Mesendoderm (in vitro differentiated cells): ENCODE measurements around the gene MT4. TPM values are rescaled to one million over a fixed set of nuclear protein-coding genes. Genes with fewer than 3 reads are reported as not detected.
A peak's percentile ranks its signal among the peaks of the same experiment; 100 is the strongest.

Source experiments
- DNase-seq: peaks from one replicate; pipeline ENCODE4 v3.0.0; 2013
- H2AK5ac ChIP-seq: 2 replicates; pipeline ENCODE4 v1.6.1; 2013; ENCODE audit warnings: low read length, inconsistent platforms
- H2BK120ac ChIP-seq: 2 replicates; pipeline ENCODE4 v1.6.1; 2013; ENCODE audit warnings: low read depth, mild to moderate bottlenecking, low read length, moderate library complexity, mixed read lengths
- H2BK15ac ChIP-seq: replicated peaks from 2 replicates; pipeline ENCODE4 v1.6.1; 2013; ENCODE audit warnings: low read depth, mild to moderate bottlenecking, moderate library complexity
- H2BK5ac ChIP-seq: 2 replicates; pipeline ENCODE4 v1.6.1; 2013; ENCODE audit warnings: low read length, inconsistent platforms
- H3K18ac ChIP-seq: 2 replicates; pipeline ENCODE4 v1.6.1; 2013; ENCODE audit warnings: mild to moderate bottlenecking, low read length, mixed read lengths
- H3K23ac ChIP-seq: one replicate; pipeline ENCODE4 v1.6.1; 2013; ENCODE audit warnings: low read length
- H3K27ac ChIP-seq: 2 replicates; pipeline ENCODE4 v1.5.1; 2013; ENCODE audit warnings: low read depth, mild to moderate bottlenecking, inconsistent platforms, low read length, moderate library complexity
- H3K27me3 ChIP-seq: 2 replicates; pipeline ENCODE4 v1.6.1; 2013; ENCODE audit warnings: low read length, control low read depth, mild to moderate bottlenecking, inconsistent platforms; ENCODE audit not compliant: insufficient read depth, poor library complexity
- H3K36me3 ChIP-seq: 2 replicates; pipeline ENCODE4 v1.6.1; 2013; ENCODE audit warnings: low read length, inconsistent platforms; ENCODE audit not compliant: control insufficient read depth, insufficient read depth
- H3K4ac ChIP-seq: one replicate; pipeline ENCODE4 v1.6.1; 2013; ENCODE audit warnings: low read depth, mild to moderate bottlenecking, low read length, moderate library complexity
- H3K4me1 ChIP-seq: 2 replicates; pipeline ENCODE4 v1.6.1; 2013; ENCODE audit warnings: low read depth, low read length, inconsistent platforms; ENCODE audit not compliant: control insufficient read depth
- H3K4me2 ChIP-seq: 2 replicates; pipeline ENCODE4 v1.6.1; 2013; ENCODE audit warnings: low read length
- H3K4me3 ChIP-seq: 2 replicates; pipeline ENCODE4 v1.5.1; 2013; ENCODE audit warnings: mild to moderate bottlenecking, low read length
- H3K56ac ChIP-seq: one replicate; pipeline ENCODE4 v1.6.1; 2013; ENCODE audit warnings: low read length
- H3K79me1 ChIP-seq: 2 replicates; pipeline ENCODE4 v1.6.1; 2013; ENCODE audit warnings: low read length, inconsistent platforms
- H3K79me2 ChIP-seq: 2 replicates; pipeline ENCODE4 v1.6.1; 2013; ENCODE audit warnings: mild to moderate bottlenecking, low read length; ENCODE audit not compliant: control insufficient read depth, insufficient read depth
- H3K9ac ChIP-seq: 2 replicates; pipeline ENCODE4 v1.6.1; 2013; ENCODE audit warnings: low read length, inconsistent platforms
- H4K5ac ChIP-seq: one replicate; pipeline ENCODE4 v1.6.1; 2013; ENCODE audit warnings: low read length
- H4K8ac ChIP-seq: one replicate; pipeline ENCODE4 v1.6.1; 2013; ENCODE audit warnings: low read depth, mild to moderate bottlenecking, control low read depth, low read length, moderate library complexity
- WGBS: extraction: QIAGEN DNeasy Blood & Tissue Kit; methylation state at CpG from one replicate; pipeline ENCODE4 v1.1.7; 2013; ENCODE audit warnings: low lambda C conversion rate, missing lambda C conversion rate; ENCODE audit not compliant: insufficient coverage; ENCODE audit errors: extremely low coverage; 5-methylcytosine and 5-hydroxymethylcytosine counted together
- polyA plus RNA-seq, 2 experiments: library from polyadenylated mRNA; stranded (reverse); fragments of 200-250 nt; gene quantifications; one replicate each; pipeline ENCODE4 v1.2.3, GENCODE V29; 2013

Gene MT4
- not detected for polyA plus RNA-seq (2013, experiment 1 of 2)
- polyA plus RNA-seq (2013, experiment 2 of 2): not detected

DNA sequence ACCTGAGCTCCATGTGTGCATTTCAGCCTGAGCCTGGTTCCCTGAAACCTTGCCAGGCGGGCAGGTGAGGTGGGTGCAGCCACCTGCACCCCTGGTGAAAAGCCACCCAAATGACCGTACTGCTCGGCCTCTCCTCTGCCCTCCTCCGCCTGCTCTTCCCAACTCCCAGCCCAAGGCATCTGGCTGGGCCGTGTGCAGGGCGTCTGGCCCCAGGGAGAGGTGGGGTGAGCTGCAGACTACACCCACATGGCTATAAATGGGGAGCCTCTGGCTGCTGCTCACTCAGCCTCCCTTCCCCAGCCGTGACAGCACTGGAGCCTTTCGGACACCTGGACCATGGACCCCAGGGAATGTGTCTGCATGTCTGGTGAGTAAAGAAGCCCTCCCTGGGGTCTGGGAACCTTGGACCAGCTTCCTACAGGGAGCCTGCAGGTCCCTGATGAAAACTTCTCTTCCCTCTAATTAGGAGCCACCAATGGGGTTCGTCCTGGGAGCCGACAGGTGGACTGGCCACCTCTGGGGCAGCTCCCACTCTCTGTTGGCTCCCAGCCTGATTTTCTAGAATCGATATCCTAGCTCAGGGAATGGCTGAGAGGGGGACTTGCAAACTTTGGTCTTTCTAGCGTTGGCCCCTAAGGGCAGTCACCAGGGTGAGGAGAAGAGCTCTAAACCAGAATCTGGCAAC lies at the start of gene MT4:
TSS of gene MT4 (plus strand) at position 281 of the 685 bp plus-strand sequence. CDS start at position 337, 56 bp downstream.
- no peak within 1 kb of the TSS for H3K56ac ChIP-seq
- H3K79me1 ChIP-seq: no peaks in the 10 kb centered on the region
- no peaks in the 10 kb centered on the region for H3K4me1 ChIP-seq
- H3K4ac ChIP-seq: no peak within 1 kb of the TSS
- no peak for DNase-seq
- no peaks in the 10 kb centered on the region for H3K36me3 ChIP-seq
- no peak within 1 kb of the TSS for H3K27ac ChIP-seq
- H2AK5ac ChIP-seq: no peak within 1 kb of the TSS
- H3K23ac ChIP-seq: no peak within 1 kb of the TSS
- H3K18ac ChIP-seq: no peak within 1 kb of the TSS
- no peak within 1 kb of the TSS for H3K9ac ChIP-seq
- no peak within 1 kb of the TSS for H3K4me3 ChIP-seq
- H4K5ac ChIP-seq: no peak within 1 kb of the TSS
- no peak within 1 kb of the TSS for H2BK120ac ChIP-seq
- WGBS: no CpG with 5 or more reads among the region's 12 CpGs
- H4K8ac ChIP-seq: no peak within 1 kb of the TSS
- H3K27me3 ChIP-seq: no peaks in the 10 kb centered on the region
- no peak within 1 kb of the TSS for H2BK15ac ChIP-seq
- H2BK5ac ChIP-seq: no peak within 1 kb of the TSS
- H3K4me2 ChIP-seq: no peak within 1 kb of the TSS
- no peaks in the 10 kb centered on the region for H3K79me2 ChIP-seq

DNA sequence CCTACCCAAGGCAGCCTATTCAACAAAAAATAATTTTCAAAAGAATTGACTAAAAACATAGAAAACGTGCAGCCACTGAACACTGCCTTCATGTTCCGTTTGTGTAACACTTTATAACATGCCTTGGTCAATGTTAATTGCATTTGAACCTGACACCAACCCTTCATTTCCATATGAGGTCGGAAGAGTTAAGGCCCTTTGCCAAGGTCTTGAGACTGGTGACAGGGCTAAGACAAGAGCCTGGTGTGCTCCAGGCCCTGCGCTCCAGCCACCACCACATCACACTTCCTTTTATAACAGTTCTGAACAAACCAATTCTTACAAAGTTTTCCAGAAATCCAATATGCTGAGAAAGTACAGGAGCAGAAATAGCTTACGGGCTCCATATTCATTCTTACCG lies 49.2 kb upstream of the MT4 start:
- Histone ChIP-seq H3K56ac (no peak overlapping the region), H3K79me2 (no peaks in the 10 kb centered on the region), H2BK120ac (no peak overlapping the region), H3K36me3 (no peaks in the 10 kb centered on the region), H3K27me3 (no peaks in the 10 kb centered on the region), H3K23ac (no peak overlapping the region), H3K27ac (no peak overlapping the region), H3K4ac (no peak overlapping the region), H3K4me3 (no peak overlapping the region), H3K4me2 (no peak overlapping the region), H3K18ac (no peak overlapping the region), H2AK5ac (no peak overlapping the region), H4K5ac (no peak overlapping the region), H3K4me1 (no peaks in the 10 kb centered on the region), H2BK15ac (no peak overlapping the region), H3K9ac (no peak overlapping the region), H4K8ac (no peak overlapping the region), H2BK5ac (no peak overlapping the region), H3K79me1 (no peaks in the 10 kb centered on the region)
- no peak for DNase-seq
- no CpG with 5 or more reads among the region's 6 CpGs for WGBS

DNA sequence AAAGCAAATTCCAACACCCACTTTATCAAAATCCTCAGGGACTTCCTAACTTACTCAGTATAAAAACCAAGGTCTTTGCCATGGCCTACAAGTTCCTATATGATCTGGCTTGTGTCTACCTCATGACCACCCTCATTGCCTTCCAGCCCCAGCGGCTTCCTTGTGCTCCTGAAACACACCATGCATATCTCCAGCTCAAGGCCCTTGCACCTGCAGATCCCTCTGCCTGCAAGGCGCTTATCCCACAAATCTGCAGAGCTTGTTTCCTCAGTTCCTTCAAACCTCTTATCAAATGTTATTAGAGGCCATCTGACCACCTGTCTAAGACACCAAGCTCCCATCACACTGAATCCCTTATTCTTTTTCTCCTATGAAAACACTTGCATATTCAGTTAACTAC lies 47.7 kb upstream of the MT4 start:
- no peaks in the 10 kb centered on the region for H3K79me2 ChIP-seq
- H3K4me2 ChIP-seq: no peak overlapping the region
- H2AK5ac ChIP-seq: no peak overlapping the region
- H3K36me3 ChIP-seq: no peaks in the 10 kb centered on the region
- DNase-seq: no peak
- no peak overlapping the region for H3K9ac ChIP-seq
- no peak overlapping the region for H3K56ac ChIP-seq
- no peaks in the 10 kb centered on the region for H3K27me3 ChIP-seq
- no peak overlapping the region for H3K23ac ChIP-seq
- no peak overlapping the region for H3K4me3 ChIP-seq
- H3K4me1 ChIP-seq: no peaks in the 10 kb centered on the region
- H3K4ac ChIP-seq: no peak overlapping the region
- WGBS: no CpG with 5 or more reads among the region's 2 CpGs
- H2BK5ac ChIP-seq: no peak overlapping the region
- H3K27ac ChIP-seq: no peak overlapping the region
- no peak overlapping the region for H3K18ac ChIP-seq
- no peak overlapping the region for H2BK120ac ChIP-seq
- no peak overlapping the region for H4K5ac ChIP-seq
- H4K8ac ChIP-seq: no peak overlapping the region
- H2BK15ac ChIP-seq: no peak overlapping the region
- no peaks in the 10 kb centered on the region for H3K79me1 ChIP-seq

DNA sequence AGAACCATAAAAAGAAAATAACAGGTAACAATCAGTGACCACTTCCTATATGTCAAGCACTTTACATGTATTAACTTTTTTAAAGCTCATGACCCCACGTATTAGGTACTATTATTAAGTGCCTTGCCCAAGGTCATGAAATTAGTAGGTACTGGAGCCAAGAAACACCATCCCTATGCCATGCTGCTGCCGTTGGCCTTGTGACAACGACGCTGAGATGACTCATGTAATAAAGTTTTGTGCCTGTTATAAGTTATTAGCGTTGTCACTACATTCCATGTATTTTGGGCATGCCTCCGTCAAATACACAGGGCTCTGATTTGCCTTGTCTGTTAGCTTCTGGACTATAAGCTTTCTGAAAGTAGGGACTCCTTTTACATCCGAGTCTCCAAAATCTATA lies 46.4 kb upstream of the MT4 start:
- no peak overlapping the region for H3K56ac ChIP-seq
- no peak overlapping the region for H3K23ac ChIP-seq
- H2BK15ac ChIP-seq: no peak overlapping the region
- H3K36me3 ChIP-seq: no peaks in the 10 kb centered on the region
- H3K27ac ChIP-seq: no peak overlapping the region
- H3K4me2 ChIP-seq: no peak overlapping the region
- H3K79me2 ChIP-seq: no peaks in the 10 kb centered on the region
- DNase-seq: no peak
- no peak overlapping the region for H3K4ac ChIP-seq
- no peak overlapping the region for H2BK120ac ChIP-seq
- H3K4me3 ChIP-seq: no peak overlapping the region
- H3K4me1 ChIP-seq: no peaks in the 10 kb centered on the region
- no peak overlapping the region for H4K8ac ChIP-seq
- H3K27me3 ChIP-seq: no peaks in the 10 kb centered on the region
- no peak overlapping the region for H2BK5ac ChIP-seq
- H2AK5ac ChIP-seq: no peak overlapping the region
- H3K9ac ChIP-seq: no peak overlapping the region
- no CpG with 5 or more reads among the region's 7 CpGs for WGBS
- no peak overlapping the region for H4K5ac ChIP-seq
- no peak overlapping the region for H3K18ac ChIP-seq
- no peaks in the 10 kb centered on the region for H3K79me1 ChIP-seq

DNA sequence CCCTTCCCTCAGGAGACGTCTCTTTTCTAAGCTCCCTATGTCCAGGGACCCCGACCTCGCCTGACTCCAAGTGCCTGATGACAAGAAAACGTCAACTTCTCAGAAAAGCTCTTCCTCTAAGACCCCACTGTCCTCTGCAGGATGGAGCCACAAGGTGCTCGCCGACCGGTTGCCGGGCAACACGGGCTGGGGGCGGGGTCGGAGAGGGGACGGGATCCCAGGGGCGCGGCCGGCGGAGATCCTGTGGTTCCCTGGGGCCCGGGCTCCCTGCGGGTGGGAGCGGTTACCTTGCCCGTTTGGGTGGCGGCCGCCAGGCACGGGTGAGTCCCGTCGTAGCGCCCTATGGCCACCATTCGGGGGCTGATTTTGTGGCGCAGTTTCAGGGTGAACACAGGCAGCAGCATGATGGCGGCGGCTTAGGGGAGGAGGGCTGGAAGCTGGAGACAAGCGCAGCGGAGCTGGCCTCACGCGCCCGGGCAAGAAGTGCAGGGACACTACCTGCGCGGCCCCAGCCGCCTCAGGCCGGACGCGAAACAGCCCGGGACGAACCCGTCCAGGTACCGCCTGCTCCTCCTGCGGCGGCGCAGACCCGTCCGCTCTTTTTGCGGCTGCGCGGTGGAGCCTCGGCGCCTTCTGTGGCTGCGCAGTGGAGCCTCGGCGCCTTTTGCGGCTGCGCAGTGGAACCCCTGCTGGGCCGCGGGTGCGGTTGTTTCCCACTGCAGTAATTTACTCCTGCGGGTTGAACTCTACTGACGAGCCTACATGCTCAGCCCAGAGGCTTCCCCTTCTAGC lies 45.2 kb upstream of the MT4 start, which contains the start of gene BBS2:
TSS of gene BBS2 (minus strand) at position 566 of the 792 bp plus-strand sequence. CDS start at position 404, 162 bp downstream.
- Histone ChIP-seq H3K79me2 (no peaks in the 10 kb centered on the region), H2AK5ac (no peak within 1 kb of the TSS), H3K36me3 (no peaks in the 10 kb centered on the region), H2BK120ac (no peak within 1 kb of the TSS), H3K56ac (peak within 1 kb of the TSS; percentile 92), H3K4me2 (peak within 1 kb of the TSS; percentile 77), H3K4me3 (peak within 1 kb of the TSS; percentile 95), H2BK15ac (no peak within 1 kb of the TSS), H2BK5ac (no peak within 1 kb of the TSS), H4K5ac (no peak within 1 kb of the TSS), H4K8ac (peak within 1 kb of the TSS; percentile 90), H3K9ac (peak within 1 kb of the TSS; percentile 94), H3K27ac (peak within 1 kb of the TSS; percentile 30), H3K18ac (peak within 1 kb of the TSS; percentile 2), H3K4ac (no peak within 1 kb of the TSS), H3K23ac (peak within 1 kb of the TSS; percentile 80), H3K27me3 (no peaks in the 10 kb centered on the region), H3K4me1 (no peaks in the 10 kb centered on the region), H3K79me1 (no peaks in the 10 kb centered on the region)
- peak; percentile 90 for DNase-seq
- no CpG with 5 or more reads among the region's 65 CpGs for WGBS
